A549 (cell line): ENCODE results near the gene INF2.

Source experiments
- CEBPB ChIP-seq, 2 experiments: fragments of >200 bp in 1 of 2; sonication (Bioruptor Twin) in 1 of 2; formaldehyde crosslinking in 1 of 2; IDR thresholded peaks; 2 replicates each; pipeline ENCODE4 v1.6.1; 2012 to 2016
- KDM5A ChIP-seq: fragments of 200-600 bp; sonication (generic); IDR thresholded peaks from 2 replicates; pipeline ENCODE4 v1.6.1; 2016; ENCODE audit warnings: antibody characterized with exemption, mild to moderate bottlenecking
- MYC ChIP-seq: IDR thresholded peaks from 2 replicates; pipeline ENCODE4 v1.6.1; 2012; ENCODE audit warnings: mild to moderate bottlenecking, inconsistent platforms, low read length, improper control_type of control experiment, borderline replicate concordance
- POLR2A ChIP-seq: IDR thresholded peaks from 2 replicates; pipeline ENCODE4 v1.6.1; 2012; ENCODE audit warnings: mild to moderate bottlenecking, low read length
- RFX5 ChIP-seq: fragments of 450-650 bp; IDR thresholded peaks from 2 replicates; pipeline ENCODE4 v1.7.1; 2014; ENCODE audit warnings: antibody characterized with exemption, mild to moderate bottlenecking, moderate library complexity
- TF ChIP-seq, protein P1 (sequence below): fragments of >200 bp; sonication (Bioruptor Twin); formaldehyde crosslinking; IDR thresholded peaks from 3 replicates; pipeline ENCODE4 v1.5.1; 2016
- TF ChIP-seq, protein P2 (sequence below): fragments of 450-650 bp; IDR thresholded peaks from 2 replicates; pipeline ENCODE4 v1.6.1; 2014; ENCODE audit warnings: antibody characterized with exemption

DNA sequence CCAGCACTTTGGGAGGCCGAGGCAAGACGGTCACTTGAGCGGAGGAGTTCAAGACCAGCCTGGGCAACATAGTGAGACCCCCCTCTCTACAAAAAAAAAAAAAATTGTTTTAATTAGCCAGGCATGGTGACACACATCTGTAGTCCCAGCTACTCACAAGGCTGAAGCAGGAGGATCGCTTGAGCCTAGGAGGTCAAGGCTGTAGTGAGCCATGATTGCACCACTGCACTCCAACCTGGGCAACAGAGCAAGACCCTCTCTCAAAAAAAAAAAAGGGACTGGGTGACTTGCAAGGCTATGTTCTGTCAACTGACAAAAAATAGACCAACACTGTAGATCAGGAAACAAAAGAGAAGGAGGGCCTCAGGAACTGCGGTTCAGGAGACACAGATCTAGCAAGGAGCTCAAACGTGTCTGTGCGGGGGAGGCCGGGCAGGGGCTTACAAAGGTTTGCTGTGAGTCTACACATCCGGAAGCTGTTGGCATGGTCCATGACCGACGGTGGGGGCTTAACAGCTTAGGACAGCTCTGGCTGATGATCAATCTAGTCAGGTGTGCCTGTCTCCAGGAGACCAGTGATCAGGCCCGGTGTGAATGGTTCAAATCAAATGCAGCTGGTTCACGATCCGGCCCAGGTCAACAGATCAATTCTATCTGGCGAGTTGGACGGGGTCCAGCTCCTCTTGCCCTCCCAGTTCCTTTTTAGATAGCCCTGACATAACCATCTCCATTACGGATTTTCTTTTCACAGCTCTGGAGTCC is 31.7 kb upstream of the INF2 start:
- TF ChIP-seq, protein P1, sequence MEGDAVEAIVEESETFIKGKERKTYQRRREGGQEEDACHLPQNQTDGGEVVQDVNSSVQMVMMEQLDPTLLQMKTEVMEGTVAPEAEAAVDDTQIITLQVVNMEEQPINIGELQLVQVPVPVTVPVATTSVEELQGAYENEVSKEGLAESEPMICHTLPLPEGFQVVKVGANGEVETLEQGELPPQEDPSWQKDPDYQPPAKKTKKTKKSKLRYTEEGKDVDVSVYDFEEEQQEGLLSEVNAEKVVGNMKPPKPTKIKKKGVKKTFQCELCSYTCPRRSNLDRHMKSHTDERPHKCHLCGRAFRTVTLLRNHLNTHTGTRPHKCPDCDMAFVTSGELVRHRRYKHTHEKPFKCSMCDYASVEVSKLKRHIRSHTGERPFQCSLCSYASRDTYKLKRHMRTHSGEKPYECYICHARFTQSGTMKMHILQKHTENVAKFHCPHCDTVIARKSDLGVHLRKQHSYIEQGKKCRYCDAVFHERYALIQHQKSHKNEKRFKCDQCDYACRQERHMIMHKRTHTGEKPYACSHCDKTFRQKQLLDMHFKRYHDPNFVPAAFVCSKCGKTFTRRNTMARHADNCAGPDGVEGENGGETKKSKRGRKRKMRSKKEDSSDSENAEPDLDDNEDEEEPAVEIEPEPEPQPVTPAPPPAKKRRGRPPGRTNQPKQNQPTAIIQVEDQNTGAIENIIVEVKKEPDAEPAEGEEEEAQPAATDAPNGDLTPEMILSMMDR, result no peak
- no peak for TF ChIP-seq POLR2A
- no peak for TF ChIP-seq RFX5
- TF ChIP-seq MYC, result no peak
- no peak for TF ChIP-seq CEBPB (IDR thresholded peaks at IDR 0.05)
- TF ChIP-seq, protein P2, sequence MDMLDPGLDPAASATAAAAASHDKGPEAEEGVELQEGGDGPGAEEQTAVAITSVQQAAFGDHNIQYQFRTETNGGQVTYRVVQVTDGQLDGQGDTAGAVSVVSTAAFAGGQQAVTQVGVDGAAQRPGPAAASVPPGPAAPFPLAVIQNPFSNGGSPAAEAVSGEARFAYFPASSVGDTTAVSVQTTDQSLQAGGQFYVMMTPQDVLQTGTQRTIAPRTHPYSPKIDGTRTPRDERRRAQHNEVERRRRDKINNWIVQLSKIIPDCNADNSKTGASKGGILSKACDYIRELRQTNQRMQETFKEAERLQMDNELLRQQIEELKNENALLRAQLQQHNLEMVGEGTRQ, result no peak
- TF ChIP-seq KDM5A, result no peak
